GM10248 (cell line): ENCODE data around the gene PPP1R13L.
"Not testable (repeated sequence)": the region's sequence is repeated elsewhere in the genome, so short reads cannot be mapped to it uniquely, and the experiment has no call there.

Experiments
- CTCF ChIA-PET: fragments of 300-600 bp; sonication (Branson Sonifier 250); formaldehyde crosslinking; extraction: SDS; loops from one replicate; lab custom pipeline; 2021; ENCODE audit warnings: antibody characterized with exemption; lab: Yijun Ruan, JAX
- POLR2A ChIA-PET: fragments of 350-650 bp; sonication (Branson Sonifier 250); formaldehyde crosslinking; extraction: SDS; loops from one replicate; lab custom pipeline; 2020; ENCODE audit warnings: antibody characterized with exemption; lab: Yijun Ruan, JAX
- DNase-seq: peaks from one replicate; pipeline ENCODE4 v3.0.0; 2012; ENCODE audit errors: extremely low spot score
- CTCF ChIP-seq: IDR thresholded peaks from 2 replicates; pipeline ENCODE4 v1.5.1; 2012; ENCODE audit warnings: mild to moderate bottlenecking, low read depth; ENCODE audit errors: extremely low read depth, missing control alignments, control extremely low read depth

Gene PPP1R13L

GRCh38 chr19:45344621-45345505, 60.0 kb downstream of the PPP1R13L start:
- ChIA-PET CTCF (no interaction called here), POLR2A (no interaction called here)
- TF ChIP-seq CTCF = no peak
- DNase-seq = no peak

GRCh38 chr19:45342911-45343310, 62.0 kb downstream of the PPP1R13L start:
- POLR2A ChIA-PET = interaction anchor here (0.5 kb wide), 1 partner anchor 251 kb away, joined by 3 read pairs; no protein-coding TSS in a partner anchor
- no peak for DNase-seq
- TF ChIP-seq CTCF = no peak
- CTCF ChIA-PET = no interaction called here

DNA sequence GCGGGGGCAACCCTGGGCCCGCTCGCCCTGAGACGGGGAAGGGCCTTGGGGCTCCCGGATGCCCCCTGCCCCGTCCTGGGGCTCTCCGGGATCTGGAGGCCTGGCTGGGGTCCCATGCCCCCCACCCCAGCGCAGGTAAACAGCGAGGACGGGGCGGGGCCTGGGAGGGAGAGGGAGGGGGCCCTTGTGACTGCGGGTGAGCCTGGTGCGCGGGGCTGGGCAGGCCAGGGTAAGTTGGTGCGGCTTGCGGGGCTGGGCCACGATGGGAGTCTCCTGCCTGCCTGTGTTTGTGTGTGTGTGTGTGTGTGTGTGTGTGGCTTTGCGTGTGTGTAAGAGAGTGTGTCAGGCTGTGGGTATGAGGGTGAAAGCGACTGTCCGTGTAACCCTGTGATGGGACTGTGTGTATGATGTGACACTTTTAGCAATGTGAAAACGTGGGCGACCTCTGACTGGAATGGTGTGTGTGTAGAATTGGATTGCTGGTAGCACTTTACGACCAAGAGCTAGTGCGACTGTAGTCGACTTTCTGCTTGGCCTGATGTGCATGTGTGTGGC, 63.9 kb downstream of the PPP1R13L start:
- DNase-seq = no peak
- ChIA-PET POLR2A (no interaction called here), CTCF (interaction anchor here (1.0 to 1.6 kb wide), 3 partner anchors 8 to 214 kb away, joined by 3 read pairs; no protein-coding TSS in a partner anchor)
- TF ChIP-seq CTCF = no peak

GRCh38 chr19:45340232-45340898, 64.5 kb downstream of the PPP1R13L start, which contains the start of gene KLC3:
Gene KLC3, plus strand, starts transcription at chr19:45340750. Its CDS starts 4,792 bp downstream, at chr19:45345542.
- DNase-seq = peak; percentile 60
- ChIA-PET POLR2A (no interaction called here), CTCF (interaction anchor here (1.0 to 1.5 kb wide), 4 partner anchors 10 to 214 kb away, joined by 3 read pairs; no protein-coding TSS in a partner anchor)
- no peak for TF ChIP-seq CTCF

DNA sequence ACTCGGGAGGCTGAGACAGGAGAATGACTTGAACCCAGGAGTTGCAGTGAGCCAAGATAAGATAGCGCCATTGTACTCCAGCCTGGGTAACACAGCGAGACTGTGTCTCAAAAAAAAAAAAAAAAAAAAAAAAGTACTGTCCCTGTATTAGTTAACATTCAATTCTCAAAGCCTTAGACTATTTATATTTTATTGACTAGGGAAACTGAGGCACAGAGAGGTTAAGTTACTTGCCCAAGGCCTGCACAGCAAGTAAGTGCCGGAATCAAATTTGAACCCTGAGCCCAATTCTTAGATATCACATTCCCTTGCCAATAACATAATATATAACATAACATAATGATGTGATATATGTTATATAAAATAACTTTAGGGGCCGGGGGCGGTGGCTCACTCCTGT, 65.2 kb downstream of the PPP1R13L start:
- no peak for TF ChIP-seq CTCF
- POLR2A ChIA-PET = no interaction called here
- no peak for DNase-seq
- CTCF ChIA-PET = interaction anchor here (0.8 to 2.5 kb wide), 19 partner anchors 8 to 278 kb away, joined by 3 to 10 read pairs (median 4); no protein-coding TSS in a partner anchor

GRCh38 chr19:45336696-45337251, 68.1 kb downstream of the PPP1R13L start:
- ChIA-PET POLR2A (interaction anchor here (0.6 kb wide), 1 partner anchor 13 kb away, joined by 5 read pairs; no protein-coding TSS in a partner anchor), CTCF (no interaction called here)
- DNase-seq = no peak
- no peak for TF ChIP-seq CTCF

DNA sequence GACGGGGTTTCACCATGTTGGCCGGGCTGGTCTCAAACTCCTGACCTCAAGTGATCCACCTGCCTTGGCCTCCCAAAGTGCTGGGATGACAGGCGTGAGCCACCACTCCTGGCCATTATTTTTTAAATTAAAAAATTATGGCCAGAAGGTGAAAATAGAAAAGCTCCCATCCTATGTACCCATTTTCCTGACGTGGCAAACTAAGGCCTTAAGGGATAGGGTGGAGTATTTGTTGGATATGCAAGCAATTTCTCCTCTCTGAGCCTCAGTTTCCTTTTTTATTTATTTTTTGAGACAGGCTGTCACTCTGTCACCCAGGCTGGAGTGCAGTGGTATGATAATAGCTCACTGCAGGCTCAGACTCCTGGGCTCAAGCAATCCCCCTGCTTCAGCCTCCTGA, 70.0 kb downstream of the PPP1R13L start:
- CTCF ChIA-PET = interaction anchor here (1.7 kb wide), 1 partner anchor 15 kb away, joined by 3 read pairs; no protein-coding TSS in a partner anchor
- POLR2A ChIA-PET, DNase-seq: not testable (repeated sequence)
